HG03354 (cell line): Measurements from ENCODE around the gene ITK.
"Not testable (repeated sequence)": the region's sequence is repeated elsewhere in the genome, so short reads cannot be mapped to it uniquely, and the experiment has no call there.

Source experiments
- ATAC-seq: cut with Tn5 transposase; IDR thresholded peaks from one replicate; pipeline ENCODE4 v1.9.1; 2021; ENCODE audit warnings: mild to moderate bottlenecking; ENCODE audit not compliant: unreplicated experiment, poor library complexity, severe bottlenecking

The ITK gene

DNA sequence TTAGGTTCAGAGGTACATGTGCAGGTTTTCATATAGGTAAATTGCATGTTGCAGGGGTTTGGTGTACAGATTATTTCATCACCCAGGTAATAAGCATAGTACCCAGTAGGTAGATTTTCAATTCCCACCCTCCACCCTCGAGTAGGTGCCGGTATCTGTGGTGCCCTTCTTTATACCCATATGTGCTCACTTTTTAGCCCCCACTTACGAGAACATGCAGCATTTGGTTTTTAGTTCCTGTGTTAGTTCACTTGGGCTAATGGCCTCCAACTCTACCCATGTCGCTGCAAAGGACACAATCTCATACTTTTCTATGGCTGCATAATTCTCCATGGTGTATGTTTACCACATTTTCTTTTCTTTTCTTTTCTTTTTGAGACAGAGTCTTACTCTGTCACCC lies 21.2 kb downstream of the ITK start:
- ATAC-seq = no peak

DNA sequence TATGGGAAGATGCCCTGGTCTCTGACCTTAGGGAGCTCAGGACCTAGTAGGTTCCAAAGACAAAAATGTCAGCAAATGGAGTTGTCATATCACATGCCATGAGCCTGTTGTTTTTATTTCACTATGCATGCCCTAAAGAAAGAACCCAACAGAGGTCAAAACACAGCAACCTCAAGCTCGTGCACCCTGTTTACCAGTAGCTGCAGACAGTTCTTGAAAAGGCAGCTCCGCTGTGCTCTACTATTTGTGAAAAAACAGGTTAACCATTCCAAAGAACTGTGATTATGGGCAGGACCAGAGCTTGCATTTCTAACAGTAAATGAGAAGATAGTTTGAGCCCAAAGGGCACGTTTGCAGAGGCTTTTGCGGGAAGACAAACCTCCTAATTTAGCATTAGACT lies 22.8 kb downstream of the ITK start:
- no peak for ATAC-seq

DNA sequence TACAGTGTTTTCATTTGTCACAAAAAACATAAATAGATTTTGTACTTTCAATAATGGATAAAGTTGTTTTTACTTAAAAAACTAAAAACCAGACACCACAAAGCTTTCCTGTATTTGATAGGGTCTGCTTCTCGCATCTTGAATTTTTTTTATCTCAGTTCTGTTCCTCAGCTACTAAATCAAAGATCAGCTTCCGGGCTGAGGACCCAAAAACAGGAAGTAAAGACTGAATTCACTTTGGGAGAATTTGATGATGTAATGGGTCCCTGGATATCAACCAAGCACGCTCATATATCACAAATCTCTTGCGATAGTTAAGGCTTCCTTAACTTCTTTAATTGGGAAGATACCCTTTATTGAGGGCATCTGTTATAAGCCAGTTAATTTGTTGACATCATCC lies 24.1 kb downstream of the ITK start:
- no peak for ATAC-seq

GRCh38 chr5:157205708-157206107 lies 25.1 kb downstream of the ITK start:
- no peak for ATAC-seq

DNA sequence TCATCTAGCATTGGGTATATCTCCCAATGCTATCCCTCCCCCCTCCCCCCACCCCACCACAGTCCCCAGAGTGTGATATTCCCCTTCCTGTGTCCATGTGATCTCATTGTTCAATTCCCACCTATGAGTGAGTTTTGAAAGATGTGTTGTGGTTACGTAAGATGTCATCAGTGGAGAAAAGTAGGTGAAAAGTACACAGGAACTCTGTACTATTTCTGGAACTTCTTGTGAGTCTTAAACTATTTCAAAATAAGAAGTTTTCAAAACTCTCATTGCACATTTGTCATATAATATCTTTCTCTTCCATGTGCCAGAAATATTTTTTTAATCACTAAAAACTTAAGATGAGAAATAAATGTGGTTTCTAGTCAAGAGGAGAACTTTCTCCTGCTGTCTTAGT lies 30.0 kb downstream of the ITK start:
- ATAC-seq = not testable (repeated sequence)

- ATAC-seq = no peak
These were observed 31.7 kb downstream of the ITK start for GRCh38 chr5:157212307-157212706.

- ATAC-seq = no peak
These were observed 33.0 kb downstream of the ITK start for GRCh38 chr5:157213527-157214243.

GRCh38 chr5:157214415-157214814 lies 33.8 kb downstream of the ITK start:
- no peak for ATAC-seq

DNA sequence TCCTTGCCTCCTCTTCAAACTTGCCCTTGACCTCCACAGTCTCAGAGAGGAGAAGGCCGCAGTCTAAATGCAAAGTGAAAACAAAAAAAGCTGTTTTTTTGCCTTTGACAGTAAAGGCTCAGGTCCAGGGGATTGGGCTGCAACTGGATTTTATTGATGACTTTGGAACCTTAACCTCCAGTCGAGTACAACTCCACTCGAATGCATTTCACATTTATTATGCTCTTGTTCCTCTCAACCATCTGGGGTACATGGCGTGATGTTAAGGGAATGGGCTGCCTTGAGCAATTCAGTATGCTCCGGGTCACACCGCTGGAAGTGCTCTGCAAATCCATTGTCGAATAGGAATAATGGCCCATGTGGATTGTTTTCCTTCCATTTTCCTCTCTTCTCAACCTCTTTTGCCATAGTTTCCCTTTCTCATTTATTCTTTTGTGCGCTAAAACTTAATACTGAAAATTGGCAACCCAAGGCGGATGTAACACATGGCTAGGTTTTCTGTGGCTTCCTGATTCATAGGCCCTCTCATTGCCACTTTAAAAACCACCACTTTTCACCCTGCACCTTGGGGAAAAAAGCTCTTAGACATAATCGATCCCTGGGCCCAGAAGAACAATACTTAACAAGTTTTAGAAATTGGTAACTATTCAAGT lies 34.3 kb downstream of the ITK start:
- ATAC-seq = peak; percentile 56

- ATAC-seq = peak; percentile 40
These were observed 35.0 kb downstream of the ITK start for GRCh38 chr5:157215514-157216167.

DNA sequence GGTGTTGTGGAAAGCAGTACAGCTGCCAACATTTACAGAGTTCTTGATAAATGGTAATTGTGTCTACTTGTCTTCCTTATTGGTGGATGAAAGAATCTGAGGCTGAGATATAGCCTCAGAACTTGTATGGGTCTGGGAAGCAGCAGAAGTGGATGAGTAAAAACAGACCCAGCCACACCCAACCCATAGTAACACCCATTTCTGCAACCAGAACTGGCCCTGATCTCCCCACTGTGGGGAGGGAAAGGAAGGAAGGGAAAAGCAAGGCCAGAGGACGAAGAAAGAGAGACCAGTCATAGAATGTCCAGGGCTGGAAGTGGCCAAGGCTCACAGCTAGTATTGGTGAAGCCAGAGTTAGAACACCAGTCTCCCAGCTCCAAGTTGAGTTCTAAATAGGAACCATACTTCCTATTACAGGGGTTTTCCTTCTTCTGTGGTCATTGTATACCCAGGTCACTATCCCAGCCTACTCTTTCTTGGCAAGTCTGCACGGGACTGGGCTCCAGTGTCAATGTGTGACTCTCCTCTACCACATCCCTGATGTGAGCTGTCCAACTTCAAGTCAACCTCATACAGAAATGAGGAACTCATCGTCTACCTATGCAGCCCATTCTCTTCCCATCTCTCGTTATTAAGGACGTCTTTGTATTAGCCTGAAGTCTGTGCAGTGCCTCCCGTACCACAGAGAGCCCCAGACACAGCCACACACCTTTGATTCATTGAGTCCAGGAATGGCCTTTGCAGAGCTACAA lies 35.9 kb downstream of the ITK start:
- ATAC-seq = no peak

- ATAC-seq = no peak
These were observed 36.8 kb downstream of the ITK start for GRCh38 chr5:157217289-157218024.

- ATAC-seq = peak; percentile 54
These were observed 39.0 kb downstream of the ITK start for GRCh38 chr5:157219491-157220271.

GRCh38 chr5:157221959-157222358 lies 41.3 kb downstream of the ITK start:
- ATAC-seq = no peak

DNA sequence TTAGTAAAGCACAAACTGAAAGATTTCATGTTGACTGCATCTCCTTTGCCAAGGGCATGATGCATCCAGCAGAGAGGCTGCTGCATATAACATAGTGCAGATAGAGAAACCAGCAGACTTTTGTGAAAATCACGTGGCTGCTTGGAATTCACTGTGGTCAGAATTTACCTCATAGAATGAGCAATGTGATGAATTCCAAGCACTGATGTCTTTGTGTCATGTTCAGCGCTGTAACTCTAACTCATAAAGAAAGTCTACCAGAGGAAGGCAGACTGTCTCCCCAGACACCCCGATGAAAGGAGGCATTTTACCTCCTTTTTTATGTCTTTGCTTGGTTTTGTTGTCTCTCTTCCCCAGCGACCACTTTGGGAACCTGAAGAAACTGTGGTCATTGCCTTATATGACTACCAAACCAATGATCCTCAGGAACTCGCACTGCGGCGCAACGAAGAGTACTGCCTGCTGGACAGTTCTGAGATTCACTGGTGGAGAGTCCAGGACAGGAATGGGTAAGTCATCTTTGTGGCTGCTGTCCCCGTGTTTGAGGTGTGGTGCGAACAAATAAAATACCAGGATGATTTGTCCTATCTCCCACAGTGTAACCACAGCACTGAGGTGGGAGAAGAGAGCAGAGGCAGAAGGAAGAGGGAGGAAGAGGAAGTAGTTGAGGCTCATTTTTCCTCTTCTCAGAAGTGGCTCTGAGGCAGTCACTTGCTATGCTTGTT lies 42.0 kb downstream of the ITK start:
- ATAC-seq = no peak

- no peak for ATAC-seq
These were observed 45.1 kb downstream of the ITK start for GRCh38 chr5:157225469-157226422.

- no peak for ATAC-seq
These were observed 50.0 kb downstream of the ITK start for GRCh38 chr5:157230610-157231009.
